Stimulated activated CD4-positive, alpha-beta T cell treated with anti-CD3 and anti-CD28 coated beads, Interleukin-15, amount 100 ng/mL, for 48 hours (primary cell): ENCODE results near the gene PCMT1.

Experiments
- DNase-seq, 2 donors: peaks; one replicate each; pipeline ENCODE4 v3.0.0-alpha.2; 2020; ENCODE audit warnings: low read depth in 2 of 2

Gene PCMT1

DNA sequence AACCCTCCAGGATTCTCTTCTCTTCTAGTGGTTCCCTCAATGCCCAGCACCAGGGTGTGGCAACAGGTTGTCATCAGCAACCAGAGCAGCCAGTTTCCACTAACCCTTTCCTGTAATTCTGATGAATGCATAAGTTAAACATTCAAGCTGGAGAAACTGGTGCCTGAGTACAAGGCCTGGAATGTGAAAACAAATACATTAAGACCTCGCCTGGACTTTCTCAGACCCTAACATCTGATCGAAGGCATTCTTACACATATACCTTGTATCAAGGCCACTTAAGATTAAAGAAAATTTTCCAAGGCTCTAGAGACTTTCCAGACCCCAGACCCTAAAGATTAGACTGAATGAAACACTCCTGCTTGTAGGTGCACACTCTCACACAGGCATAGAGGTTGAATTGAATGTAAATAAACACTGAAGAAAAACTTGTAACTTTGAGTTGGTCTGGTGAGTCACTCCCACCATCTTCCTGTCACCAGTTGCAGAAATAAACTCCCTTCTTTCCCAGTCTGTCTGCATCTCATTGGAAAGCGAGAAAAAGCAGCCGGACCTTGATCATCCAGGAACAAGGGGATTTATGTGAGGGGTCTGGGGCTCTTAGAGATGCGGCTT, 105.6 kb downstream of the PCMT1 start:
- DNase-seq = no peak

DNA sequence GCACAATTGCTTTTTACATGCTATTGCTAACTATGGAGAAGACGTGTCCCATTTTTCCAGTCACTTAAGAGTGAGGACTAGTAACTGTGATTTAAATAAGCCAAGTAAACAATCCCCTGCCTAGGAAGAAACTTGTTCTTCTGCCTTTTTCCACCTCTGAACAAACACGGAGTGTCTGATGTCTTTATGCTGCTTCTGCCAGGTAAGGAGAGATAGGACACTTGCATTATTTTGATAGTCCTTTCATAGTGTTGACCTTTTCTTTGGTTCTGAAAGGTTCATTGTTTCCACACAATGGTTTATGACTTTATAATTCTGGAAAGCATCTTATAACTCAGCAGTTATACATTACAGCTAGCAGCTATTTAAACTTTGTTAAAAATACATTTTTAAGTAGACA, 106.2 kb downstream of the PCMT1 start:
- DNase-seq = no peak

DNA sequence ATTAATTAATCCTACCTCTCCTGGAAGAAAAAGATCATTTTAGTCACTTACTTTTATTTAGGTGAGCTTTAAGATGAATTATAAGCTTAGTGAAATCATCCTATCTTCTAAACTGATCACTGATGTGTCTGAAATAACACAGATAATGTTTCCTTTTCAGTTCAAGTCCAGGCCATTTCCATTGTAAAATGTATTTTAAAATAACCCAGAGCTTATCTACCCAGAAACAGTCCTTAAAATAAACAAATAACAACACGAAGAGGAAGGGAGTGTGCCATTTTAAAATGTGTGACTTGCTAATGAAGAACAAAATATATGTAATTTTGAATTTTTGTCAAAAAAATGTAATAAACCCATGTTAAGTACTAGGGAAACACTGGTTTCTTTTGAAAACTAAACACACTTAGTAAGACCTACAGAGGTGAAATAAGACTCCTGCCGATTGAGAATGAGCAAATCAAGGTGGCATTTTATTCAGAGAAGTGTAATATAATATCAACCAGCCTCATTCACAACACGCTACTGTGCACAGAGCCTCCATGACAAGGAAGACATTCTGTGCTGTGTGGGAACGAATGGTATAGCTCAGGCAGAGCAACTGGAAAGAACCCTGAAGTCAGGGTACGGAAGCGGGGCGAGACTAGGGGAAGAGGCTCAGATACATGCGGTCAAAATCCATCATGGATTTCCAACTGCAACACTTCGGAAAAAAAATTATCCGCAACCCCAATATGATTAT, 106.9 kb downstream of the PCMT1 start:
- DNase-seq = no peak

DNA sequence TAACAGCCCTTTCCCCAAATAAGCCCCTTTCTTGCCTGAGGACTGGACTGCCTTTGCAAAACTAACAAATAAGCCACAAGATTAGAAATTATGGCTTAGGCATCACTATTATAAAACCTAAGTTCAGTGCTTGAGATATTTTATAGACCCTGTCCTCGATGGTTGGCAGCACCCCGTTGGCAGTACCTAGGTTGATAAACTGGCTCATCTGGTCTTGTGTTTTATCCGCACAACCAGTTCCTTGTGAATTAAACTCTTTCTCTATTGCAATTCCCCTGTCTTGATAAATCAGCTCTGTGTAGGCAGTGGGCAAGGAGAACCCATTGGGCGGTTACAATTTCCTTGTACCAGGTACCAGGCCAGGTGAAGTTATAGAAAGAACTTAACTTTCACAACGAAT, 108.0 kb downstream of the PCMT1 start:
- DNase-seq = no peak

DNA sequence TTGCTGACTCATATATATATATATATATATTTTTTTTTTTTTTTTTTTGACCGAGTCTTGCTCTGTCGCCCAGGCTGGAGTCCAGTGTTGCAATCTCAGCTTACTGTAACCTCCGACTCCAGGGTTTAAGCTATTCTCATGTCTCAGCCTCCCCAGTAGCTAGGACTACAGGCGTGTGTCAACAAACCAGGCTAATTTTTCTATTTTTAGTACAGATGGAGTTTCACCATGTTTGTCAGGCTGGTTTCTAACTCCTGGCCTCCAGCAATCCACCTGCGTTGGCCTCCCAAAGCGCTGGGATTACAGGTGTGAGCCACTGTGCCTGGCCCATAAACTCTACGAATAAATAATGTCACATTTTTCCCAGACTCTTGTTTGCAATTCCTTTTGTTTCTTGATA, 109.8 kb downstream of the PCMT1 start:
- DNase-seq = no peak

DNA sequence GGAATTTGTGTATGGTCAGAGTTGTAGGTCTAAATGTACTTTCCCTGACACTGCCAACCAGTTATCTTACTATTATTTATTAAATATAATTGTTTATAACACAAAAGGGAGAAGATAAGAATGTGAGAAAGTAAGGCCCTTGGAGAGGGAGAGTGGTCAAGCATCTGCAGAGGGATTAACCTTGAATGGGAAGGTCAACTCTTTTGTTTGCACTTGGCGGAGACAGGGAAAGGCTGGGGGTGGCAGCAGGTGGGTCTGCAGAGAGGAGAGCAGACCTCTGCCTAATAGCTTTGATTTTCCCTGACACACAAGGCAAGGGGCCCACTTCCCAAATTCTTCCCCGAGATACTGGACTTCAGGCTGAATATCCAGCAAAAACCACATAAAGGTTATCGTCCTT, 110.4 kb downstream of the PCMT1 start:
- no peak for DNase-seq

DNA sequence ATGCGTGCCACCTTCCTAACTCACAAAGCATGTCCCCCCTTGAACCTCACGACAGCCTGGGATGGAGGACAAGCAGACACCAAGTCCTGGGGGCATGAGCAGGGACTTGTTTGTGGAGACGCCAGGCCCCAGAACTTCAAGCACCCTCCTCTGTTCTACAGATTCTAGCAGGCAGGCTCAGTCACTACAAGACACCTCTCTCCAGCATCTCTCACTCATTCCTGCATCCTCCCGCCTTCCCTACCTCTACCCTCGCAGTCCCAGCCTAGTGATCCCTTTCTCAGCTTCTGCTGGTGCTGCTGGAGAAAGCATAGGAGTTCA, 110.9 kb downstream of the PCMT1 start:
- no peak for DNase-seq
